HG03432 (cell line): Measurements from ENCODE around the gene DNAH10.
"Not testable (repeated sequence)": the region's sequence is repeated elsewhere in the genome, so short reads cannot be mapped to it uniquely, and the experiment has no call there.

Source experiments
- ATAC-seq: cut with Tn5 transposase; IDR thresholded peaks from one replicate; pipeline ENCODE4 v1.9.1; 2021; ENCODE audit warnings: mild to moderate bottlenecking, moderate library complexity; ENCODE audit not compliant: unreplicated experiment

The DNAH10 gene

GRCh38 chr12:123944696-123945095 lies 182.6 kb downstream of the DNAH10 start:
- ATAC-seq: no peak

DNA sequence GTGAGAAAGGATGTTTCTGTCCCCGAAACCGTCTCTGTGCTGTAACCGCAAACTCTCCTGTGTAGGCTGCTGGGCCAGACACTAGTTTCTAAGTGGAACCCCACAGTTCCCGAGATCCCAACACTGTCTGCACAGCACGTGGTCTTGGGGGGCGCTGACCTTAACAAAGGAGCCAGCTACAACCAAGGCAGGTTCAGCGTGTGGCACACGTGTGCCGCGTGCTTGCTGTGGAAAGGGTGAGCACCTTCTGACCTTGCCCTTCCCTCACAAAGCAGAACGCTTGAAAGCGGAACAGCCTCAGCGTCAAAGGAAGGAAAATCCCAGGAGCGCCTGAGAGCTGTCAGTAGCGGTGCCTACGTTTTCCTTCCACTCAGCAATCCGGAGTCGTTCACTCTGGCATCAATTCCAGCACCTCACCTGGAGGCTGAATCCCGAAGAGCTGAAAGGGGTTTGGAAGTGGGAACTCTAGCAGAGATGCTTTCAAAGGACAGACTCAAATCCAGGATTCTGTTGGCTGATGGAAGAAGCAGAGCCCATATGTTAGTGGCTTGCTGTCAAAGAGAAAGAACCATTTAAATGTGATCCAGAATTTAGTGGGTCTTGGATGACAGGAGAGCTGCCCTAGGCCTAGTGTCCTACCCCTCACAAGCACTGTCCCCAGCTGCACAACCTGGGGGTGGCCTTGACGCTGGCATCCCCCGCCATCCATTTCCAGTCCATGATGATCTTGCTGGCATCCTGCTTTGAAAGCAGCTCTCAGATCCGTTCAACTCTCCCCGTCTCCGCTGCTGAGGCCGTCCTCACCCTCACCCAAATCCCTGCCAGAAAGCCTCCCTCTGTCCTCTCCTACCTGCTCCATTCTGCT lies 183.4 kb downstream of the DNAH10 start:
- ATAC-seq: no peak

DNA sequence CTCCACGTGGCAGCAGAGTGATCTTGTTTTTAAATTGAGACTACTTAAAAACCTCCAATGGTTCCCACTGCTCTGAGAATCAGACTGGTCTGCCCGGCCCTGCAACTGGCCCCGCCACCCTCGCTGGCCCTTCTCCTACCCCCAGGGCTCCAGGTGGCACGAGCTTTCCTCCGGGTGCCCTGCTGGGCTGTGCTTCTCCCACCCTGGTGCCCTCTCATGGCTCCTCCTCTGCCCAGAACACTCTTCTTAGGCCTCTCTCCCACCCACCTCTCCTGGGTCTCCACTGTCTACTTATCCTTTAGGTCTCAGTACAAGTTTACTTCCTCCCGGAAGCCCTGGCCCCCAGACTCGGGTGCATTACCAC lies 184.0 kb downstream of the DNAH10 start:
- no peak for ATAC-seq

DNA sequence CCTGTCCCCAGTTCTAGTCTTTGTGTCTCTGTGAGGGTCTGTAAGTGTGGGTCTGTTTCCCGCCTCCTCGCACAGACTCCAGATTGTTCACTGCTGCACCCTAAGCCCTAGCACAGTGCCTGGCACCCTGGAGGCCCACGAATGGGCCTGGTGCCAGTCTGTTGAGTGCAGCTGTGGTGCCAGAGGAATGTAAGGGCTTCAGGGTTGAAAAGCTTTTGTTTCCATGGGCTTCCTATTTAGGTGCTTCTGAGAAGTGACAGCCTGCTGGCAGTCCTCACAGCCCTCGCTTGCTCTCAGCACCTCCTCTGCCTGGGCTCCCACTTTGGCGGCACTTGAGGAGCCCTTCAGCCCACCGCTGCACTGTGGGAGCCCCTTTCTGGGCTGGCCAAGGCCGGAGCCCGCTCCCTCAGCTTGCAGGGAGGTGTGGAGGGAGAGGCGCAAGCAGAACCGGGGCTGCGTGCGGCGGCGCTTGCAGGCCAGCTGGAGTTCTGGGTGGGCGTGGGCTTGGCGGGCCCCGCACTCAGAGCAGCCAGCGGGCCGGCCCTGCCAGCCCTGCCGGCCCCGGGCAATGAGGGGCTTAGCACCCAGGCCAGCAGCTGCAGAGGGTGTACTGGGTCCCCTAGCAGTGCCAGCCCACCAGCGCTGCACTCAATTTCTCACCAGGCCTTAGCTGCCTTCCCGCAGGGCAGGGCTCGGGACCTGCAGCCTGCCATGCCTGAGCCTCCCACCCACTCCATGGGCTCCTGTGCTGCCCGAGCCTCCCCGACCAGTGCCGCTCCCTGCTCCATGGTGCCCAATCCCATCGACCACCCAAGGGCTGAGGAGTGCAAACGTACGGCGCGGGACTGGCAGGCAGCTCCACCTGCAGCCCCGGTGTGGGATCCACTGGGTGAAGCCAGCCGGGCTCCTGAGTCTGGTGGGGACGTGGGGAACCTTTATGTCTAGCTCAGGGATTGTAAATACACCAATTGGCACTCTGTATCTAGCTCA lies 184.7 kb downstream of the DNAH10 start:
- not testable (repeated sequence) for ATAC-seq

GRCh38 chr12:123947531-123947930 lies 185.4 kb downstream of the DNAH10 start:
- ATAC-seq: not testable (repeated sequence)

- ATAC-seq: no peak
These were observed 186.3 kb downstream of the DNAH10 start for GRCh38 chr12:123948401-123948795.

DNA sequence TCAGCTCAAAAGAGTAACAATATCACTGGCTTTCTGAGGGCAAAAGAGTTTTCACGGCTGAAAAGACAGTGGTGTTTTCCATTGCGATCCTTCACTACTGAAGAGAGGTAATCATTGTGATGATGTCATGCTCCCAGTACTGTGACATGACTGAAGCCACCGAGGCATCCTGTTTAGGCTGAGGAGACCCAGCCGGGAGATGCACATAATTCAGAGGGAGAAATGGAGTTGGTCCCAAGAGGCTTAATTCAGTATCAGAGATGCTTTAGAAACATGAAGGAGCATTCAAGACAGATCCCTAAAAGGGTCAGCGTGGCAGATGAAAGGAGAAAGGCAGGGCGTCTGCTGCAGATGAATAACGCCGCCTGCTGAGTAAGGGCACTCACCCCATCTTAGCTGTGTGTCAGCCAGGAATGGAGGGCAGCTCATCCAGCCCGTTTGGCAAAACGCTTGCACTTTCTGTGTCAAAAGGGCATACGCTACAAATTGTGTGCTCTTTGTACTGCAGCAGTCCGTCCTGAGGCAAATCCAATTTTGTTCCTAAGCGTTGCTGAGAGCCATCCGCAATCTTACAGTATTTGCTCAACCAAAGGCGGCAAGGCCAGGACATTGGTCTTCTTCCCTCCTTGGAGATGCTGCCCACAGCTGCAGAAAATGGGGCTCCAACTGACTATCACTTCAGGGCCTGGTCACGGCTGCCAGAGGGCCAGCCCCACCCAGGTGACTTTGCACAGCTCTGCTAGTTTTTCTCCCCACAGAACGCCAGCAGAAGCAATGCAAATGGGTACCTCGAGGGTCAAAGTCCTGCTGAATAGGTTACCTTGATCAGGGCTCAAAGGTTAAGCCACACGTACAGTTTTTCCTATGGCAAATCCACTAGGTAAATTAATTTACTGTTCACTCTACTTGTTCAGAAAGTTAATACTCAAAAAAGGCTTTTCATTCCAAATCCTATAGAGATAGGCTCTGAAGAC lies 187.0 kb downstream of the DNAH10 start:
- no peak for ATAC-seq

GRCh38 chr12:123949770-123950165 lies 187.7 kb downstream of the DNAH10 start:
- ATAC-seq: no peak

- ATAC-seq: no peak
These were observed 188.6 kb downstream of the DNAH10 start for GRCh38 chr12:123950476-123951349.

DNA sequence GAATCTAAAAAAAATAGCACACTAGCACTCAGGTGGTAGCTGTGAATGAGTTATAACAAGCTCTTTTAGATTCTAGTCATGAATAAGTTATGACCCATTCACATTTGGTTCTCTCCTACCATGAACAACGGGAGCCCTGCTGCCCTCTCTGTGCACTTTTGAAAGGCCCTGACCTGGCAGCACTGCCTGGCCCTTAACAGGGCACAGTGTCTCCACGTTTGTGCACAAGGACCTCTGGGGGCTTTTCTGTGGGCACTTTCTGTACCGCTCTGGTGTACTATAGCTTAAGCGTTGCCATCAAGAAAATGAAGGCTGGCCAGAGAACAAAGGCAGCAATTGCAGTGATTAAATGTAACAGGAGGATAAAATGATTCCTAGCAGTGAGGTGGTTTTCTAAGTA lies 189.4 kb downstream of the DNAH10 start:
- no peak for ATAC-seq

- no peak for ATAC-seq
These were observed 189.9 kb downstream of the DNAH10 start for GRCh38 chr12:123952037-123952436.

DNA sequence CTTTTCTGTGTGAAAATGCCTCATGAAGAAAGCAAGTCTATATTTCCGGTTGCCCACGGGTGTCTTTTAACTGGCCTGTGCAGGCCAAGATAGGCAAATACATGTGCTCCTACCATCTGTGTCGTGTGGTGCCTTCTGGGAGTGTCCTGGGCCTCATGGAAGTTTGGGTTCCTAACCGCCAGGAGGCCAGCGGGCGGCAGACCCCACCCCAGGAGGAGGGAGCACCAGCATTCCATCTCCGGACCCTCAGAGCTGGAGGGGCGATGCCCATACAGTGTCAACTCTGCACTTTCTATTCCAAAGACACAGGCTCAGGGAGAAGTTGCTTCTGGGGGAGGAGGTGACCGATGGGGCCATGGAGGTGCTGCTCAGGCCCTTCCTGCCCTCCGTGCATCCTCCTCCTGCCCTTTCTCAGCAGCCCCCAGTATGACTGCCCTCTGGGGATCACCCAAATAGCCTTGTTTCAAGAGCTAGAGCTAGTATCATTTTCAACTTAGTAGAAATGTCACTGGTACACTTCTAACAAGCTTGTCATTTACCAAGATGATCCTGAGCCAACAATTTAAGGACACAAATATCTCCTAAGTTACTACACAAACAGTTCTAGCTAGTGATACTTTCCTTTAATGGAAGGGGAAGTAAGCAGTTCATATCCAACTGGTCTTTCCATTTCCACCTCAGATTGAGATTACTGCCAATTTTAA lies 192.7 kb downstream of the DNAH10 start:
- no peak for ATAC-seq

- ATAC-seq: no peak
These were observed 194.1 kb downstream of the DNAH10 start for GRCh38 chr12:123956249-123956648.

- no peak for ATAC-seq
These were observed 195.1 kb downstream of the DNAH10 start for GRCh38 chr12:123957196-123957595.

DNA sequence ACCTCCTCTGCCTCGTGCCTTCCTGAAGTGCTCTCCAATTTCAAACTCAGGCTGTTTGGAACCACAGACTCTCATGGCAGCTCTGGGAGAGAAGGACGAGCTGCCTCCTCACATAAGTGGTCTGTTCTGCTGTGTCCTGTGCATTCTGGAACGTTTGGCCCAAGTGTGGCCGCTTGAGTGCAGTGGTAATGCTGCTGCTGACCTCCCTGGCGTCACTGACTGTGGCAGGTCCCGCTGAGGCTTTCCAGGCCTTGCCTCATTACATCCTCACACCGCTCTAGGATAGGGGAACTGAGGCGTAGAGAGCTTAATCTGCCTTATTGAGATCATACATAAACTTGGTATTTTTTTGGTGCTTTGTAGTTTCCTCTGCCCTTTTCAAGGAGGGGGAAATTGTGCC lies 196.4 kb downstream of the DNAH10 start:
- ATAC-seq: no peak

GRCh38 chr12:123958876-123959275 lies 196.8 kb downstream of the DNAH10 start:
- no peak for ATAC-seq

DNA sequence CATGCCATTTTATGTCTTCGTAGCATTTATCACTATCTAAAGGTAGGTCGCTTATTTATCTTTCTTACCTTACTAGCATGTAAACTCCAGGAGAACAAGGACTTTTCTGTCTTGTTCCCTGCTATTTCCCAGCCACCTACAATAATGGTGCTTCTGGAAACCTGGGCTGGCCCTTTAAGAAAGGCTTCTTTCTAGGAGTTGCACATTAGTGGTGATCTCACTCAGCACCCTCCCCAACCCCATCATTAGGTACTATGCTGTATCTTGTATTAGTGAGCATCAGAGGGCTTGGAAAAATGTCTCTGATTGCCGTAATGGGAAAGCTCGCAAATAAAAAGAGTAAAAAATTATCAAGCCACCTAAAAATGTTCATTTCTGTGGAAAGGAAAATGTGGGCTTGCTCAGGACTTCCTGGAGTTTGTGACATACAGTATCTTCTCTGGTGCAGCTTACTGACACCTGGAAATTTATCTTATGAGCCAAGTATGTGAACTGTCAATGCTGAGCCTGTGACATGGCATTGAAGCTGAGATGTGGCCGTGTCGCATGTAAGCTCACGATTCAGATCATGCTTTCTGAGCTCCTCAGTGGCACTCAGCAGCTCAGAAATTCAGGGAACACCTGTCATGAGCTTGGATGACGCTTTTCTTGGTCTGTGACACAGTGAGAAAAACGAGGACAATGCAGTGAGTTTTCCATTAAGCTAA lies 198.1 kb downstream of the DNAH10 start:
- no peak for ATAC-seq

DNA sequence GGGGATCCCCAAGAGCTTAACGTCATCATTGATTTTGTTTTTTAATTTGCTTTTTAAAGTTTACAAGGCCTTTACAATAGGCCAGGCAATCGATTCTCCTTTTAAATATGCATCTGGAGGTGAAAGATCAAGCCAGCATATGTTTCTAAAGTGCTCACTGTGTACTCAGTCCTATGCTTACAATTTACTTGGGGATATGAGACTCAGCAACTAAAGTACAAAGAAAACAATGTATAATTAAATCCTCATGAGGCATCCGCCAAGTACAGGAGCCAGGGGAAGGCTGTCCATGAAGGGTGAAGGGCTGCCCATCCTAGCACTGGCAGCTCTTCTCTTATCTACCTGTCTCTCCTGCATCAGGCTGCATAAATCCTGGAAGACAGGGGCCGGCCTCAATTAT lies 198.8 kb downstream of the DNAH10 start:
- ATAC-seq: no peak
